Glomerular endothelial cell (primary cell): ENCODE results near the gene MRPL45. TPM values are rescaled to one million over a fixed set of nuclear protein-coding genes. Genes with fewer than 3 reads are reported as not detected.

Experiments
- total RNA-seq: library from RNA; depleted of rRNA; stranded (reverse); fragments of >200 nt; gene quantifications from 2 replicates; pipeline ENCODE4 v1.2.3, GENCODE V29; 2015

MRPL45 gene
- total RNA-seq, 1 donor from 2014 or later = 24.4 TPM

Other genes with a start within 250 kb of the MRPL45 start
- gene TBC1D3C, start 228.5 kb upstream of the MRPL45 start, total RNA-seq = not detected in 2 replicates
- not detected in 2 replicates for gene TBC1D3E, start 169.2 kb upstream of the MRPL45 start, total RNA-seq
- not detected in 2 replicates for gene TBC1D3, start 104.6 kb upstream of the MRPL45 start, total RNA-seq
- gene GPR179, start 46.8 kb downstream of the MRPL45 start, total RNA-seq = not detected in 2 replicates
- gene SOCS7, start 54.7 kb downstream of the MRPL45 start, total RNA-seq = 4.7 and 13.2 TPM in 2 replicates
- 83.4 and 145 TPM in 2 replicates for gene ARHGAP23, start 131.3 kb downstream of the MRPL45 start, total RNA-seq